AG09309 (cell line): ENCODE data around the gene NEK6.

Experiments
- DNase-seq: peaks from one replicate; pipeline ENCODE4 v3.0.0-alpha.2; 2010; ENCODE audit warnings: low read depth
- H3K4me3 ChIP-seq: 2 replicates; pipeline ENCODE4 v1.5.1; 2011; ENCODE audit warnings: mild to moderate bottlenecking, low read depth, low read length, moderate library complexity; ENCODE audit not compliant: control insufficient read depth
- TF ChIP-seq, protein P1 (sequence below): IDR thresholded peaks from 2 replicates; pipeline ENCODE4 v1.5.1; 2011; ENCODE audit warnings: mild to moderate bottlenecking, low read depth, low read length, inconsistent platforms; ENCODE audit not compliant: insufficient read depth, control insufficient read depth; ENCODE audit errors: missing control alignments

Gene NEK6

GRCh38 chr9:124213396-124213795, 44.4 kb upstream of the NEK6 start:
- H3K4me3 ChIP-seq = no peak overlapping the region
- TF ChIP-seq, protein P1, sequence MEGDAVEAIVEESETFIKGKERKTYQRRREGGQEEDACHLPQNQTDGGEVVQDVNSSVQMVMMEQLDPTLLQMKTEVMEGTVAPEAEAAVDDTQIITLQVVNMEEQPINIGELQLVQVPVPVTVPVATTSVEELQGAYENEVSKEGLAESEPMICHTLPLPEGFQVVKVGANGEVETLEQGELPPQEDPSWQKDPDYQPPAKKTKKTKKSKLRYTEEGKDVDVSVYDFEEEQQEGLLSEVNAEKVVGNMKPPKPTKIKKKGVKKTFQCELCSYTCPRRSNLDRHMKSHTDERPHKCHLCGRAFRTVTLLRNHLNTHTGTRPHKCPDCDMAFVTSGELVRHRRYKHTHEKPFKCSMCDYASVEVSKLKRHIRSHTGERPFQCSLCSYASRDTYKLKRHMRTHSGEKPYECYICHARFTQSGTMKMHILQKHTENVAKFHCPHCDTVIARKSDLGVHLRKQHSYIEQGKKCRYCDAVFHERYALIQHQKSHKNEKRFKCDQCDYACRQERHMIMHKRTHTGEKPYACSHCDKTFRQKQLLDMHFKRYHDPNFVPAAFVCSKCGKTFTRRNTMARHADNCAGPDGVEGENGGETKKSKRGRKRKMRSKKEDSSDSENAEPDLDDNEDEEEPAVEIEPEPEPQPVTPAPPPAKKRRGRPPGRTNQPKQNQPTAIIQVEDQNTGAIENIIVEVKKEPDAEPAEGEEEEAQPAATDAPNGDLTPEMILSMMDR = no peak
- no peak for DNase-seq

GRCh38 chr9:124214116-124214515, 43.6 kb upstream of the NEK6 start:
- TF ChIP-seq, protein P1 = no peak
- DNase-seq = no peak
- no peak overlapping the region for H3K4me3 ChIP-seq

DNA sequence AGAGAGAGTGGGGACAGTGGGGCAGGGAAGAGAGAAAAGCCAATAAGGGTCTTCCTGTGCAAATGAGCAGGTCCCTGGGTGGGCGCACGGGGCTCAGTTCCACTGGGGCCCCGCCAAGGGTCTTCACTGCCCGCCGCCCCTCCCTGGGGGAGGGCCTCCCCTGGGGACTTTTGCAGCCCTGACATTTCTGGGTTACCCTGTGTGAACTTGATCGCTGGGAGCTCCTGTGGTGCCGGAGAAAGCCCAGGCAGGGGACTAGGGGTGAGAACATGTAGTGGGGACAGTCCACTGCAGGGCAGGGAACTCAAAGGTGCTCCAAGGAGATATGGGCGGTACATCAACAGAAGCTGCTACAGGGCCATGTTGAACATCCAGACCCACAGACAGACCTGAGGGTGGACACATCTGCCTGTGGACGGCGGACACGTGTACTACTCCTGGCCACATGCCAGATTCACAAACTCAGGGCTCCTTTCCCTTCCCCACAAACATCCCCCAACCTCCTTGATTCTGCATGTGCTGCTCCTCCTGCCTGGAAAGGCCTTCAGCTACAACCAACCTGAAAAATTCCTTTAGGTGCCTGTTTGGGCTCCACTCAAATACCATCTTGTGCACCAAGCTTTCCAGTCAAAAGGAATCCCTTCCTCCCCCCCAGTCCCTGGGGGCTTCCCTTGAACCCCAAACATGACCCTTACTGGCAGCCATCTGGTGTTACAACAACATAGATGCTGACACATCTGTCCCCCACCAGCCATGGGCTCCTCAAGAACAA, 43.0 kb upstream of the NEK6 start:
- DNase-seq = no peak
- TF ChIP-seq, protein P1 = no peak
- no peak overlapping the region for H3K4me3 ChIP-seq

- no peak for DNase-seq
- TF ChIP-seq, protein P1 = no peak
Observed at GRCh38 chr9:124215368-124215910, 42.3 kb upstream of the NEK6 start.

GRCh38 chr9:124215956-124216355, 41.8 kb upstream of the NEK6 start:
- no peak overlapping the region for H3K4me3 ChIP-seq
- no peak for DNase-seq
- TF ChIP-seq, protein P1 = no peak

More at GRCh38 chr9:124215368-124215910, 42.3 kb upstream of the NEK6 start:
- H3K4me3 ChIP-seq = no peak overlapping the region

DNA sequence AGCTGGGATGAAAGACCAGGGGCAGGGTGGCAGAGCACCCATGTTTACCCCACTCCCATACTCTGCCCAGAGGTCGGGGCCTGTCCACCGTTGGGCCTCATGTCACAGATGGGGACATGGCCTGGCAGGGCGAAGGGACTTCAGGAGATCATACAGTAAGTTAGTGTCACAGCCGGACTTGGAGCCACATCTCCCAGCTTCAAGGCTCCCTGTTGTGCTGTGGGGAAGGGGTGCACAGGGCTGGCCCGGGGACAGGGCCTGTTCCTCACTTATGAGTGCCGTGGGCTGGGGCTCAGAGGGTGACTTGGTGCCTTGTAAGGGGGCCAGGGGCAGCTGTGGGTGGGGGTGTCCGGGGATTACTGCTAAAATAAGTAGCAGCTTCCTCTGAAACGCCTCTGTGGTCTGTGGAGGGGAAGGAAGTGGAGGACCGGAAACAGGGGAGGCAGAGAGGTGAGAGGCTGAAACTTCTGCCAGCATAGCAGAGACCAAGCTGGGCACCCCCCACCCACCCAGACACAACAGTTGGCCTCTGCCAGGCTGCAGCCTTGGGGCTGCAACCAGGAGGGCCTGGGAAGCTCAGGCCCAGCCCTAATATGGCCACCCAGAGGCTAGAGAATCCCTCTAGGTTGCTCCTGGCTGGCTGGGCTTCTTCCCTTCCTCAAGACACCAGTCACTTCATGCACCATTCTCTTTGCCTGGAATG, 41.1 kb upstream of the NEK6 start:
- TF ChIP-seq, protein P1 = no peak
- no peak overlapping the region for H3K4me3 ChIP-seq
- no peak for DNase-seq
